Activated CD8-positive, alpha-beta T cell treated with anti-CD3 and anti-CD28 coated beads, Interleukin-2, amount 10 ng/mL, durations not matched to agents 7 days and 5 days (primary cell): ENCODE results near the gene VGLL3. TPM values are rescaled to one million over a fixed set of nuclear protein-coding genes. Genes with fewer than 3 reads are reported as not detected.

Source experiments
- total RNA-seq, 2 experiments: library from RNA; stranded (reverse); gene quantifications; one replicate each; pipeline ENCODE4 v1.2.3, GENCODE V29; 2021

Gene VGLL3
- total RNA-seq, 2 experiments from 2014 or later: not detected

Other genes starting within 250 kb of the VGLL3 start
- 10 to 100 TPM; 18.8 to 21.2 TPM for gene CHMP2B, start 236.2 kb upstream of the VGLL3 start, total RNA-seq